Ovary (tissue), 9 donors: ENCODE data around the gene SPATA2. TPM values are rescaled to one million over a fixed set of nuclear protein-coding genes. Genes with fewer than 3 reads are reported as not detected.

ENCODE experiments used
- DNase-seq, 5 donors: peaks; one replicate each; pipeline ENCODE4 v3.0.0-alpha.2; 2019 to 2020
- H3K27ac ChIP-seq, 2 donors: fragments of 200-600 bp; one replicate each; pipeline versions ENCODE4 v1.5.1 to v1.8.0; 2019 to 2022
- H3K27me3 ChIP-seq: fragments of 200-600 bp; one replicate; pipeline ENCODE4 v1.8.0; 2022
- H3K36me3 ChIP-seq: fragments of 200-600 bp; sonication (generic); one replicate; pipeline ENCODE4 v1.5.1; 2019
- H3K4me1 ChIP-seq: one replicate; pipeline ENCODE4 v1.8.1; 2013; ENCODE audit warnings: mild to moderate bottlenecking, moderate library complexity; ENCODE audit not compliant: insufficient read depth
- H3K4me3 ChIP-seq: fragments of 200-600 bp; sonication (generic); one replicate; pipeline ENCODE4 v1.5.1; 2017
- H3K9me3 ChIP-seq, 2 donors: fragments of 200-600 bp in 1 of 2; sonication (generic) in 1 of 2; one replicate each; pipeline versions ENCODE4 v1.5.1 to v1.8.1; 2013 to 2019; ENCODE audit warnings: mild to moderate bottlenecking in 1 of 2, moderate library complexity in 1 of 2
- CTCF ChIP-seq, 3 donors: fragments of 450-650 bp in 2 of 3; fragments of 200-600 bp in 1 of 3; IDR thresholded peaks; one replicate each; pipeline versions ENCODE4 v1.5.1 to v1.8.0; 2016 to 2022; ENCODE audit warnings: antibody characterized with exemption in 3 of 3, mild to moderate bottlenecking in 1 of 3
- EP300 ChIP-seq: sonication (generic); formaldehyde crosslinking; IDR thresholded peaks from one replicate; pipeline ENCODE4 v1.6.1; 2017; ENCODE audit warnings: antibody characterized with exemption
- POLR2A ChIP-seq: fragments of 450-650 bp; IDR thresholded peaks from one replicate; pipeline ENCODE4 v1.6.1; 2017; ENCODE audit warnings: antibody characterized with exemption, mild to moderate bottlenecking, moderate library complexity
- WGBS, 3 donors: extraction: QIAGEN DNeasy Blood & Tissue Kit in 1 of 3; methylation state at CpG; one replicate each; pipeline versions ENCODE4 v1.1.5 to v1.1.7; 2013 to 2017; 5-methylcytosine and 5-hydroxymethylcytosine counted together
- intact Hi-C, 4 donors: fragments of 100-400 bp; cut with DNase I; formaldehyde crosslinking; loops; one replicate each; pipeline versions ENCODE4 v1.11.0 to v1.15.1; 2022 to 2023
- polyA plus RNA-seq, 2 donors: library from polyadenylated mRNA; stranded (reverse); fragments of 200-250 nt in 1 of 2; fragments of 350-450 nt in 1 of 2; fragmentation: Illumina TruSeq in 1 of 2; extraction: RNeasy Lipid Tissue Mini Kit (QIAGEN cat#74804) in 1 of 2; gene quantifications; one replicate each; pipeline ENCODE4 v1.2.3, GENCODE V29; 2013 to 2014
- total RNA-seq, 7 donors: library from RNA; depleted of rRNA in 2 of 7; stranded (reverse); fragments of >200 nt in 2 of 7; fragmentation: NEBNext Ultra II Directional in 3 of 7; extraction: Animal tissue kit (Norgen Biotek cat#: 25700) in 3 of 7; gene quantifications; one replicate each; pipeline versions ENCODE4 v1.1.0 to v1.2.4, GENCODE V29; 2016 to 2023
- donor health status: DM: no; HTN: no; CAD: no; lungs with moderate emphysema.
- donor health status: DM: no; HTN: no; CAD: no.
- donor health status: Bipolar disorder and iron deficiency.
- donor health status: DM: yes; HTN: yes; CAD: no.
- donor health status: DM: no; HTN: no; CAD: no.
- donor health status: DM: yes; HTN: yes; CAD: no.

Gene SPATA2
- total and polyA plus RNA-seq, 9 donors = 2.3 to 9.8 (median 6.3) TPM

GRCh38 chr20:49915118-49915379 lies 280 bp downstream of the SPATA2 start:
- 0 to 1% (median 1%) methylated on average over 10 to 23 of the region's 23 CpGs for WGBS, 3 donors
- peak overlapping the region; percentile 100 for H3K27ac ChIP-seq
- peaks cover 7% of the 10 kb centered on the region for H3K4me1 ChIP-seq

GRCh38 chr20:49914310-49915117 lies 815 bp downstream of the SPATA2 start:
- no peak for DNase-seq
- peaks cover 7% of the 10 kb centered on the region for H3K4me1 ChIP-seq
- TF ChIP-seq EP300 = no peak
- TF ChIP-seq CTCF (IDR thresholded peaks at IDR 0.05) = no peak
- no peak for TF ChIP-seq POLR2A
- no peak overlapping the region for H3K27ac ChIP-seq
- intact Hi-C loops = no loop called here
- WGBS, 3 donors = 3 to 4% (median 4%) methylated on average over 19 of the region's 19 CpGs
- H3K36me3 ChIP-seq = no peaks in the 10 kb centered on the region
- H3K4me3 ChIP-seq = peak overlapping the region; percentile 100
- no peaks in the 10 kb centered on the region for H3K27me3 ChIP-seq
- no peaks in the 10 kb centered on the region for H3K9me3 ChIP-seq

More at GRCh38 chr20:49915118-49915379, 280 bp downstream of the SPATA2 start:
- Histone ChIP-seq H3K9me3 (no peaks in the 10 kb centered on the region), H3K27me3 (no peaks in the 10 kb centered on the region), H3K36me3 (no peaks in the 10 kb centered on the region), H3K4me3 (peak overlapping the region; percentile 100)
- no peak for TF ChIP-seq CTCF (IDR thresholded peaks at IDR 0.05)
- no peak for TF ChIP-seq POLR2A
- TF ChIP-seq EP300 = no peak
- peak in 1 of 5 donors; percentile 50 for DNase-seq
- intact Hi-C loops = no loop called here

- Histone ChIP-seq H3K4me3 (no peak overlapping the region), H3K36me3 (no peaks in the 10 kb centered on the region), H3K9me3 (no peaks in the 10 kb centered on the region), H3K27ac (no peak overlapping the region), H3K27me3 (no peaks in the 10 kb centered on the region), H3K4me1 (peaks cover 7% of the 10 kb centered on the region)
- DNase-seq = no peak
- TF ChIP-seq CTCF (IDR thresholded peaks at IDR 0.05) (no peak), EP300 (no peak), POLR2A (no peak)
- 56 to 71% (median 67%) methylated on average over 16 of the region's 16 CpGs for WGBS, 3 donors
- intact Hi-C loops = no loop called here
Measured at GRCh38 chr20:49913399-49914047, 1.8 kb downstream of the SPATA2 start.

- H3K27me3 ChIP-seq = no peaks in the 10 kb centered on the region
- TF ChIP-seq CTCF (IDR thresholded peaks at IDR 0.05) = no peak
- TF ChIP-seq EP300 = no peak
- TF ChIP-seq POLR2A = no peak
- 57 to 73% (median 67%) methylated on average over 4 of the region's 4 CpGs for WGBS, 3 donors
- no peak for DNase-seq
- no peaks in the 10 kb centered on the region for H3K36me3 ChIP-seq
- intact Hi-C loops = no loop called here
- no peak overlapping the region for H3K27ac ChIP-seq
- peaks cover 7% of the 10 kb centered on the region for H3K4me1 ChIP-seq
- H3K4me3 ChIP-seq = no peak overlapping the region
- H3K9me3 ChIP-seq = no peaks in the 10 kb centered on the region
Measured at GRCh38 chr20:49910340-49910706, 5.0 kb downstream of the SPATA2 start.
